GM19468 (cell line): ENCODE measurements around the gene FLRT1.

ENCODE experiments used
- ATAC-seq: cut with Tn5 transposase; IDR thresholded peaks from one replicate; pipeline ENCODE4 v1.9.1; 2021; ENCODE audit warnings: mild to moderate bottlenecking, moderate library complexity, moderate number of reproducible peaks; ENCODE audit not compliant: unreplicated experiment; ENCODE audit errors: extremely low read depth

Gene FLRT1

DNA sequence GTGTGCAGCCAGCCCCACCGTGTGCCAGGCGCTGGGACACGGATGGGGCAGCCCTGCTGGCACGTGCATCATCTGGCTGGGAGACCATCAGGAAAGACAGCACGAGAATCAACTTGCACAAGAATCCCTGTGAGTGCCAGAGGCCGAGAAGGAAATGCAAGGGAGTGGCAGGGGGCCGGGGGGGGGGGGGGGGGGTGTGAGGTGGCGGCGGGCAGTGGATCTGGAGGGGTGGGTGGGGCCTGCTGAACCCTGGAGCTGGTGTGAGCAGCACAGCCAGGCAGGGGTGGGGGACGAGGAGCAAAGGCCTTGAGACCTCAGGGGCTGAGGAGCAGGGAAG lies 14.0 kb upstream of the FLRT1 start:
- no peak for ATAC-seq

GRCh38 chr11:64022125-64022784 lies 13.5 kb upstream of the FLRT1 start:
- ATAC-seq = no peak

DNA sequence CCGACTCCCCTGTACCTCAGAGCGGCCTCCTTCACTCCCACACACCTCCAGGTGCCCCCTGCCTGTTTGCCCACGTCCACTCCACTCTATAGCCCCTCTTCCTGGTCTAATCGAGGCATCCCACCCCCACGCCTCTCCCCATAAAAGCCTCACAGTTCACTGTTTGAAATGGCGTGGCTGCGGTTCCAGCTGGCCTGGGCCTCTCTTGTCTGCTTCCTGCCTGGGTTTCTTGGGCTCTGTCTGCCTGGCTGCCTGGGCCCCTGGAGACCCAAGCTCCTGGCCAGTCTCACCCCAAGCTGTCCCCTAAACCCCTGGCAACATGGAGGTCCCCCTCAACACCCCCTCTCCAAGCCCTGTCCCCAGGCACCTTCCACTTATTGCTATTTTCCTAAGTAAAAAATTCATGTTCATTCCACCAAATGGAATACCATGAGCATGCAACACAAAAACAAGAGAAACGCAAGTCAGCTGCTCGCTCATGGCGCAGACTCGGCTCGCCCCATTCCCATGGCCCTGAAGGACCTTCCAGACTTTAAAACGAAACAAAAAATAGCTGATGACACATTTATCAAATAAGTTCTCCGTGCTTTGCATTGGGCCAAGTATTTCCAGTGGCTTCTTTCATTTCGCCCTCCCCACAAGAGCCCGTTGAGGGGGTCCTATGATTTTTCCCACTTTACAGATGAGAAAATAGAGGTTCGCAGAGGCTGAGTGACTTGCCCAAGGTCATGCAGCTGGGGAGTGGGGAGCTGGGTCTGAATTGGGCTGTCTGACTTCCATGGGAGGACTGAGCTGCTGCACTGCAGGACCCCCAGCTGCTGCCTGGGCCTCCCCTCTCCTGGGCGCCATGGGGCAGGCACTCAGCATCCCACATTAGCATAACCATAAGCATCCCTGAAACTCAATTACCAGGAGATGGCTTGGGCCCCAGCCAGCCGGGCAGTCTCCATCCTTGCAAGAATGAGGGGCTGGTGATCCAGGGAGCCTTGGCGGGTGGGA lies 11.7 kb upstream of the FLRT1 start:
- no peak for ATAC-seq

DNA sequence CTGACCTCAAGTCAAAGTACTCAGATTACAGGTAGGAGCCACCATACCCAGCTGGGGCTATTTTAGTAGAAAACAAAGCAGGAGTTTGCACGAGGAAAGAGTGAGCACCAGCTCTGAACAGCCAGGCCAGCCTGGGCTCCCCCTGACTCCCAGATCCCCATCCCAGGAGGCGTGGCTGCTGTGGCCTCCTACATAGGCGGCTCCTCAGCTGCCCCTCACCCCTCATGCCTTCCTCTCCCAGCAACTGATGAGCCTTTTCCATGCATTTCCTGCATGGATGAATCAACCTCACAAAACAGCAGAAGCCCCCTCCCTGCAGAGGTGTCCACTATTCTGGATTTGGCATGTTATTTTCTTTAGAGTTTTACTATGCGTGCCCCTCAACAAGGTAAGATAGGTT lies 10.5 kb upstream of the FLRT1 start:
- no peak for ATAC-seq

DNA sequence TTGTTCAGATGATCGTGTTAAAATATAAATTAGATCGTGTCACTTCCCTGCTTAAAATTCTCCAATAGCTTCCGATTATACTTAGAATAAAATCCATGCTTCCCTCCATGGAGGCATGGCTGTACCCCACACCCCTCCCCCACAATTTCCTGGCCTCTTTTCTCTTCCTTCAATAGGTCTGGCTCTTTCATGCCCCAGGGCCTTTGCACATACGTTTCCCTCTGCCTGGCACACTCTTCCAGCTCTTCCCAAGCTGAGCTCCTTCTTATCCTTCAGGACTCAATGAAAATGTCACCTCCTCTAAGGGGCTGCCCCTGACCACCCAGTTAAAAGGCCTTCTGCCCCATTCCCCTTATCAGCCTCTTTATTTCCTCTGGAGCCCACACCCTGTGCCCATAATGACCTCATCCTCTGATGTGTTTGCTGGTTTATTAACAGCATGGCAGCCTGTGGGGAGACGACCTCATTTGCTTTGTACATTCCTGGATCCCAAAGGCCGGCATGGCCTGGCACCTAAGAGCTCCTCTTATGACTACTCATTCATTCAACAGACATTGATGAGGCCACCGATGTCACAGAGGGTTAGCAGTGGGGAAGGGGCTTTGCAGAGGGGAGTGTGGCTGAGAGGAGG lies 9.0 kb upstream of the FLRT1 start:
- ATAC-seq = no peak

GRCh38 chr11:64027651-64028397 lies 7.9 kb upstream of the FLRT1 start:
- ATAC-seq = no peak

- ATAC-seq = no peak
Measured at GRCh38 chr11:64028398-64029115, 7.2 kb upstream of the FLRT1 start.

- no peak for ATAC-seq
Measured at GRCh38 chr11:64029773-64030172, 6.0 kb upstream of the FLRT1 start.

GRCh38 chr11:64031001-64031400 lies 4.7 kb upstream of the FLRT1 start:
- no peak for ATAC-seq

GRCh38 chr11:64032050-64032449 lies 3.7 kb upstream of the FLRT1 start:
- ATAC-seq = no peak

DNA sequence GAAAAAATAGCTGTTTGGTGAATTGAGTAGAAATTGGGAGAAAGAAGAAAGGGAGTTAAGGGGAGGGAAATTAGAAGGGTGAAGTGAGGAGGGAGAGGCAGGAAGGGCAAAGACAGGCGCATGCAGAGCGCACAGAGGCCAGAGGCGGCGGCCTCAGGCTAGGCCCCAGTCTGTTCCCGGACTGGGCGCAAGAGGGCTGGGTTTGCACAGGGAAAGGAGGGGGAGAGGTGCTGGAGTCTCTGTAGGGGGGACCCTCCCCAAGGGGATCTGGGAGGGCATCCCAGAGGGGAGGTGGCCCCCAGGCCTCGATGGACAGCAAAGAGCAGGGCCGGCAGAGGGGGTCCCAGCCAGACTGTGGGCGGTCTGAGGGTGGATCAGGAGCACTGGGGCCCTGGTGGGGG lies 1.3 kb upstream of the FLRT1 start:
- ATAC-seq = no peak

- no peak for ATAC-seq
Measured at GRCh38 chr11:64035081-64035524, 628 bp upstream of the FLRT1 start.

DNA sequence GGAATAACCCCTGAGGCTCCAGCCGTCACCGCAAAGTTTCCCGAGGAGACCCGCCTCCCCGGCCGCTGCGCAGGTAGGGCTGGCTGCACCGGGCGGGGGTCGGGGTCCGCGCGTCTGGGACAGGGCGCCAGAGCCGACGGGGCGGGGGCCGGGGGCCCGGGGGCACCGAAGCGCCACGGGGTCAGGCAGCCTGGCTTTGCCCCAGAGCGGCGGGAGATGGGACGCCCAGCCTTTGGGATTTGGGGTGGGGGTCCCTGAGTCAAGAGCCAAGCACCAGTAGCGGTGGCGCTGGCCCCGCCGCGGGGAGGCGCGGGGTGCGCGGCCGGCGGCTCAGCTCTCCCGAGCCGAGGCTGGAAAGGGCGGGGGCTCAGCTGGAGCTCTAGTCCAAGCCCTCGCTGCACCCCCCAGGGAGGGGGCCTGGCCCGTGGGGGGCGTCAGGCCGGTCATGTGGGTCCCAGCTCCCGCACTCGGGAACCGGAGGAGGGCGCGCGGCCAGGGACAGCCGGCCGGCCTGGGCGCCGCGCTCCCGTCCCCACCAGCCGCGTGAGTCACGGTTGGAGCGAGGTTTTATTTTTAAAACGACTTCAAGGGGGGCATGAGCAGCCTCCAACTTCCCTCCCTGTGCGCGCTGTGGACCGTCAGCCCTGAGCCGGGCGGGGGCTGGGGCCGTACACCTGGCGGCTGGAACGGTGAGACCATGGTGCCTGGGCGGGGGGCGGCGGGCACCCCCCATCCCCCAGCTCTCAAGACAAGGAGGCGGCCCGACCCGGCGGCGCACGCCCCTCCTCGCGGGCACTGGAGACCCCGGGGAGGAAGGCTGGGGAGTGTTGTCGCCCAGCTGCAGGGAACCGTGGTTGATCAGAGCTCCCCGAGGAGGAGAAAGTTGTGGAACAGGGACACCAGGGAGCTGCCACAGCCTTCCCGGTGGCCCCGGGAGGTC lies 626 bp downstream of the FLRT1 start:
- no peak for ATAC-seq

- no peak for ATAC-seq
Measured at GRCh38 chr11:64037027-64037634, 1.4 kb downstream of the FLRT1 start.

DNA sequence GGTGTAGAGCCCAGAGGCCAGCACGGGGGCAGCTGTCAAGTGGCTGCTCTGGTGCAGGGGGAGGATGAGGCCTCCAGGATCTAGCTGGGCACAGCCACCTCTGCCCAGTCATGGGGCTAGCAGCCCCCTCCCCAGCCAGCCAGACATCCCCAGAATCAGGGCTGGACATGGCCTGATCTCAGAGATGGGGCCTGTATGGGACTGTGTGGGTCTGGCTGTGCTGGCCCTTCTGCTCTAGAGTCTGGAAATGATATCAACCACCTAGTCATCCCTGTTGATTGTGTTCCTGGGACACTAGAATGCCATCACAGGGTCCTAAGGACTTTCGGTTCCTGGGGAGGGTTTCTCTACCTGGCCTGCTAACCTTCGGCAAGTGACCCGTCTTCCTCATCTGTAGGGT lies 2.8 kb downstream of the FLRT1 start:
- ATAC-seq = no peak

- ATAC-seq = no peak
Measured at GRCh38 chr11:64039012-64039665, 3.4 kb downstream of the FLRT1 start.

- no peak for ATAC-seq
Measured at GRCh38 chr11:64040684-64041322, 5.1 kb downstream of the FLRT1 start.
